Spleen (tissue), 7 donors: Measurements from ENCODE around the gene CNTROB.

Experiments
- POLR2A ChIP-seq, 3 donors: fragments of 450-650 bp; IDR thresholded peaks; one replicate each; pipeline ENCODE4 v1.5.1; 2017; ENCODE audit warnings: antibody characterized with exemption in 3 of 3, mild to moderate bottlenecking in 1 of 3
- POLR2AphosphoS5 ChIP-seq, 3 donors: sonication (generic); formaldehyde crosslinking; IDR thresholded peaks; one replicate each; pipeline ENCODE4 v1.5.1; 2017; ENCODE audit warnings: antibody characterized with exemption in 3 of 3
- TF ChIP-seq, protein P1 (sequence below), 11 experiments: fragments of 200-600 bp in 7 of 11; fragments of 450-650 bp in 4 of 11; sonication (generic) in 4 of 11; IDR thresholded peaks in 8 of 11; conservative IDR thresholded peaks in 3 of 11; 1 replicate in 7 of 11; 2 replicates in 4 of 11; pipeline versions ENCODE4 v1.4.0 to v1.8.0; 2016 to 2021; ENCODE audit warnings: antibody characterized with exemption in 11 of 11, inconsistent platforms in 4 of 11, mild to moderate bottlenecking in 1 of 11
- donor health status: DM: no; HTN: no; CAD: no; lungs with moderate emphysema.
- donor health status: DM: no; HTN: no; CAD: no.
- donor health status: DM: no; HTN: no; CAD: no.

DNA sequence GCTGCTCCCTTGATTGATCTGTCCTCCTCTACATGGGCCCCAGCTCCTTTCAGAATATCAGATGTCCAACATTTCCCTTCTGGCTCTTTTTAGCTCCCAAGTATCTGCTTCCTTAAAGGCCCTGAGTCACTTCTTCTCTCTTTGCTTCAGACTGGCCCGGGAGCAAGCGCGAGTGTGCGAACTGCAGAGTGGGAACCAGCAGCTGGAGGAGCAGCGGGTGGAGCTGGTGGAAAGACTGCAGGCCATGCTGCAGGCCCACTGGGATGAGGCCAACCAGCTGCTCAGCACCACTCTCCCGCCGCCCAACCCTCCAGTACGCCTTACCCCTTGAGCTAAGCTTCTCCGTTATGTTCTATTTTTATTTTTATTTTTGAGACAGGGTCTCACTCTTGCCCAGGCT is 12.3 kb downstream of the CNTROB start:
- TF ChIP-seq, protein P1, sequence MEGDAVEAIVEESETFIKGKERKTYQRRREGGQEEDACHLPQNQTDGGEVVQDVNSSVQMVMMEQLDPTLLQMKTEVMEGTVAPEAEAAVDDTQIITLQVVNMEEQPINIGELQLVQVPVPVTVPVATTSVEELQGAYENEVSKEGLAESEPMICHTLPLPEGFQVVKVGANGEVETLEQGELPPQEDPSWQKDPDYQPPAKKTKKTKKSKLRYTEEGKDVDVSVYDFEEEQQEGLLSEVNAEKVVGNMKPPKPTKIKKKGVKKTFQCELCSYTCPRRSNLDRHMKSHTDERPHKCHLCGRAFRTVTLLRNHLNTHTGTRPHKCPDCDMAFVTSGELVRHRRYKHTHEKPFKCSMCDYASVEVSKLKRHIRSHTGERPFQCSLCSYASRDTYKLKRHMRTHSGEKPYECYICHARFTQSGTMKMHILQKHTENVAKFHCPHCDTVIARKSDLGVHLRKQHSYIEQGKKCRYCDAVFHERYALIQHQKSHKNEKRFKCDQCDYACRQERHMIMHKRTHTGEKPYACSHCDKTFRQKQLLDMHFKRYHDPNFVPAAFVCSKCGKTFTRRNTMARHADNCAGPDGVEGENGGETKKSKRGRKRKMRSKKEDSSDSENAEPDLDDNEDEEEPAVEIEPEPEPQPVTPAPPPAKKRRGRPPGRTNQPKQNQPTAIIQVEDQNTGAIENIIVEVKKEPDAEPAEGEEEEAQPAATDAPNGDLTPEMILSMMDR (IDR thresholded peaks at IDR 0.05 in 8 of 11, conservative IDR thresholded peaks at IDR 0.05 in 3 of 11), result no peak
- no peak for TF ChIP-seq POLR2AphosphoS5 (IDR thresholded peaks at IDR 0.05)
- no peak for TF ChIP-seq POLR2A (IDR thresholded peaks at IDR 0.05)
